ENCODE data around the gene NELFA.

Gene NELFA

GRCh38 chr4:1961563-1961962 is 47.2 kb downstream of the NELFA start:
- DNase-seq = no peak

- DNase-seq = no peak
These were observed 47.7 kb downstream of the NELFA start for GRCh38 chr4:1961038-1961437.

GRCh38 chr4:1960170-1960825 is 48.5 kb downstream of the NELFA start:
- DNase-seq = no peak

- DNase-seq = no peak
These were observed 49.7 kb downstream of the NELFA start for GRCh38 chr4:1959104-1959384.

GRCh38 chr4:1958276-1959103 is 50.3 kb downstream of the NELFA start:
- DNase-seq = no peak

- no peak for DNase-seq
These were observed 52.1 kb downstream of the NELFA start for GRCh38 chr4:1956631-1957030.

GRCh38 chr4:1953335-1953734 is 55.4 kb downstream of the NELFA start:
- no peak for DNase-seq

- no peak for DNase-seq
These were observed 56.1 kb downstream of the NELFA start for GRCh38 chr4:1952719-1953118.

GRCh38 chr4:1952058-1952700 is 56.6 kb downstream of the NELFA start:
- DNase-seq = no peak

GRCh38 chr4:1950369-1950768 is 58.4 kb downstream of the NELFA start:
- no peak for DNase-seq

- no peak for DNase-seq
These were observed 59.8 kb downstream of the NELFA start for GRCh38 chr4:1948892-1949436.

GRCh38 chr4:1948232-1948631 is 60.5 kb downstream of the NELFA start:
- no peak for DNase-seq

- no peak for DNase-seq
These were observed 62.9 kb downstream of the NELFA start for GRCh38 chr4:1945912-1946311.

- DNase-seq = no peak
These were observed 63.5 kb downstream of the NELFA start for GRCh38 chr4:1945124-1945895.

GRCh38 chr4:1943928-1944327 is 64.8 kb downstream of the NELFA start:
- no peak for DNase-seq

- DNase-seq = no peak
These were observed 68.2 kb downstream of the NELFA start for GRCh38 chr4:1940566-1940965.

GRCh38 chr4:1939664-1940509 is 68.9 kb downstream of the NELFA start:
- DNase-seq = no peak

GRCh38 chr4:1938027-1938426 is 70.7 kb downstream of the NELFA start:
- no peak for DNase-seq

- DNase-seq = no peak
These were observed 71.2 kb downstream of the NELFA start for GRCh38 chr4:1937550-1937949.

GRCh38 chr4:1933700-1934099 is 75.1 kb downstream of the NELFA start:
- DNase-seq = no peak

GRCh38 chr4:1932736-1933135 is 76.0 kb downstream of the NELFA start:
- DNase-seq = no peak
